BJ (cell line): Measurements from ENCODE around the gene MTR. TPM values are rescaled to one million over a fixed set of nuclear protein-coding genes. Genes with fewer than 3 reads are reported as not detected.

Experiments used
- CTCF ChIA-PET: fragments of 350-600 bp; formaldehyde crosslinking; extraction: SDS; loops from one replicate; lab custom pipeline; 2021; ENCODE audit warnings: antibody characterized with exemption, inconsistent platforms; lab: Yijun Ruan, JAX
- POLR2A ChIA-PET: fragments of 300-600 bp; sonication (Branson Sonifier 250); formaldehyde crosslinking; extraction: SDS; loops from one replicate; lab custom pipeline; 2021; ENCODE audit warnings: antibody characterized with exemption; lab: Charles Lee
- DNase-seq: peaks from one replicate; pipeline ENCODE4 v3.0.0-alpha.2; 2011; ENCODE audit warnings: low read depth
- H3K27me3 ChIP-seq: 2 replicates; pipeline ENCODE4 v1.6.0; 2011; ENCODE audit warnings: low read length; ENCODE audit not compliant: control insufficient read depth, insufficient read depth
- H3K36me3 ChIP-seq: 2 replicates; pipeline ENCODE4 v1.5.1; 2011; ENCODE audit warnings: low read length; ENCODE audit not compliant: control insufficient read depth, insufficient read depth
- H3K4me3 ChIP-seq: 2 replicates; pipeline ENCODE4 v1.5.1; 2011; ENCODE audit warnings: low read depth, mild to moderate bottlenecking, control low read depth, low read length
- CTCF ChIP-seq: IDR thresholded peaks from 2 replicates; pipeline ENCODE4 v1.5.1; 2011; ENCODE audit warnings: low read depth, mild to moderate bottlenecking, control low read depth, inconsistent platforms, low read length, moderate library complexity; ENCODE audit not compliant: insufficient read depth
- polyA plus RNA-seq: library from polyadenylated mRNA; depleted of rRNA; stranded (reverse); fragments of >200 nt; gene quantifications from 2 replicates; pipeline ENCODE4 v1.2.3, GENCODE V29; 2011

Gene MTR
- polyA plus RNA-seq, 1 experiment: 5.3 TPM

DNA sequence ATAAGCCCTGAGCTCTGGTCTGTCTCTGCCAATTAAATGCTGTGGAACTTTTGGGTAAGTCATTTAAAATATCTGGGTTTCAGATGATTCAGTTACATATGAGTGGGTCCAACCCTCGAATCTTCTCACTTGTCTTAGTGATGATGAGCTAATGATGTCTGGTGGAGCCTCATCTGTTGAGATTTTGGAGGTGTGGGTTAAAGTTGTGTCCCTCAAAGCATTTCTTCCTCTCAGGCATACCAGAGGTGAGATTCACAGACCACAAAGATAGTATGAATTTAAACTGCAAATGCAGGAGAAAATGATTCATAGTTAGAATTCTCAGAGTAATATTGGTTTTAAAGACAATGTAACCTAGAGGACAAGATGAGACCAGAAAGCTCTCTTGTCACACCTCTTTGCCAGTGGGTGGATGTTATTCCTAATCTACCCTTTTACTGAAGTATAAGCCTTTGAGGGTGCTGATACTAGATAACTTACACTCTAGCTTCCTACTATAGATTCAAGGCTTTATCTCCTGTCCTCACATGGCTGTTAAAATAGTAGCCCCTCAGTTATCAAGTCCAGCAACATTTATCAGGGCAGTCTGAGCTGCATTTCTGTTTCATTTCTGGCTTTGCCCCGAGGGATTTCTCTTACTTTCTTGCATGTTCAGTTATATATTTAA lies 118.4 kb downstream of the MTR start:
- no peak for TF ChIP-seq CTCF
- CTCF ChIA-PET: no interaction called here
- H3K36me3 ChIP-seq: no peaks in the 10 kb centered on the region
- DNase-seq: no peak
- no peaks in the 10 kb centered on the region for H3K27me3 ChIP-seq
- H3K4me3 ChIP-seq: no peak overlapping the region
- POLR2A ChIA-PET: interaction anchor here (0.6 kb wide), 1 partner anchor 211 kb away, joined by 13 read pairs; no protein-coding TSS in a partner anchor

DNA sequence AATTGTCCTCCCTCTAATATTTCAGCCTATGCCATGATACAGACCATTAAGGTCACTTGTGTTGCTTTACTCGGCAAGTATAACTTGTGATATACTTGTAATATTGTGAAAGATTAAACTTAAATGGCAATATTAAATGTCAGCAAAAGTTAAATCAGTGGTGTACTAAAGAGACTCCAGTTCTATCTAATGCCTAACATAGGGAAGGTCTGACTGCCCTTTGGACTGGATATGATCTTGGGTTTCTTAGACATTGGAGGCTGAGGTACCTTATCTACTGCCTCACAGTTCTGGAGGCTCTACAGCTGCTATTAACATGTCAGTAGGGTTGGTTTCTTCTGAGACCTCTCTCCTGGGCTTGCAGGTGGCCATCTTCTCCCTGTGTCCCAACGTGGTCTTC lies 119.3 kb downstream of the MTR start:
- Histone ChIP-seq H3K36me3 (no peaks in the 10 kb centered on the region), H3K27me3 (no peaks in the 10 kb centered on the region), H3K4me3 (no peak overlapping the region)
- TF ChIP-seq CTCF: no peak
- ChIA-PET CTCF (no interaction called here), POLR2A (interaction anchor here (0.6 kb wide), 1 partner anchor 212 kb away, joined by 13 read pairs; no protein-coding TSS in a partner anchor)
- DNase-seq: no peak

DNA sequence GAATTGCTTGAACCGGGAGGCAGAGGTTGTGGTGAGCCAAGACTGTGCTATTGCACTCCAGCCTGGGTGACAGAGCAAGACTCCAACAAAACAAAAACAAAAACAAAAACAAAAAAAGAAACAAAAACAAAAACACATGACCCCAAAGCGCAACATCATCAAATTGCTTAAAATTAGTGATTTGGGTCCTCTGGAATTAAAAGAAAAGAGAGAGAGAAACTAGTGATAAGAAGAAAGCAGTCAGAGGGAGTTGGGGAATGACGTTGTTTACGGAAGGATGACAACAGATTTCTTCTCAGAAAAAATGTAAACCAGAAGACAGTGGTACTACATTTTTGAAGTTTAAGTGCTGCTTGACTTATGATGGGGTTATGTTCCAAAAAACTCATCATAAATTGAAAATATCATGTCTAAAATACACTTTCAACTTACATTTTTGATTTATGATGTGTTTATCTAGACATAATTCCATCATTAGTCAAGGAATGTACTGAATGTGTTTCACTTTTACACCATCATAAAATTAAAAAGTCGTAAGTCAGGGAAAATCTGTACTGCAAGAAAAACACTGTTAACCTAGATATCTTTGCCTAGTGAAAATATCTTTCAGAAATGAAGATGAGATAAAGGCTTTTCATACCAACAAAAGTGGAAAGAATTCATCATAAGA lies 121.2 kb downstream of the MTR start:
- Histone ChIP-seq H3K4me3 (no peak overlapping the region), H3K36me3 (no peaks in the 10 kb centered on the region), H3K27me3 (no peaks in the 10 kb centered on the region)
- ChIA-PET CTCF (no interaction called here), POLR2A (no interaction called here)
- DNase-seq: no peak
- TF ChIP-seq CTCF: no peak

- no peak for TF ChIP-seq CTCF
- CTCF ChIA-PET: no interaction called here
Observed at GRCh38 chr1:236917448-236917847, 122.4 kb downstream of the MTR start.

GRCh38 chr1:236920286-236920894 lies 125.3 kb downstream of the MTR start:
- CTCF ChIA-PET: no interaction called here
- Histone ChIP-seq H3K36me3 (no peaks in the 10 kb centered on the region), H3K4me3 (no peak overlapping the region), H3K27me3 (no peaks in the 10 kb centered on the region)
- POLR2A ChIA-PET: no interaction called here
- TF ChIP-seq CTCF: no peak
- no peak for DNase-seq

More at GRCh38 chr1:236917448-236917847, 122.4 kb downstream of the MTR start:
- no peaks in the 10 kb centered on the region for H3K36me3 ChIP-seq
- POLR2A ChIA-PET: no interaction called here
- H3K27me3 ChIP-seq: no peaks in the 10 kb centered on the region
- H3K4me3 ChIP-seq: no peak overlapping the region
- no peak for DNase-seq
